HG03457 (cell line): ENCODE data around the gene IL1RL1.
A peak's percentile ranks its signal among the peaks of the same experiment; 100 is the strongest.

Experiments
- ATAC-seq: cut with Tn5 transposase; IDR thresholded peaks from one replicate; pipeline ENCODE4 v1.9.1; 2021; ENCODE audit warnings: moderate number of reproducible peaks; ENCODE audit not compliant: unreplicated experiment

The IL1RL1 gene

GRCh38 chr2:102366406-102367112 lies 55.2 kb downstream of the IL1RL1 start:
- ATAC-seq = peak; percentile 75

GRCh38 chr2:102367331-102367971 lies 56.1 kb downstream of the IL1RL1 start:
- peak; percentile 53 for ATAC-seq

- ATAC-seq = no peak
Measured at GRCh38 chr2:102368461-102369109, 57.2 kb downstream of the IL1RL1 start.

GRCh38 chr2:102369866-102370265 lies 58.5 kb downstream of the IL1RL1 start:
- no peak for ATAC-seq

GRCh38 chr2:102376052-102376591 lies 64.8 kb downstream of the IL1RL1 start:
- no peak for ATAC-seq

- ATAC-seq = no peak
Measured at GRCh38 chr2:102383722-102384121, 72.4 kb downstream of the IL1RL1 start.

- no peak for ATAC-seq
Measured at GRCh38 chr2:102385522-102385921, 74.2 kb downstream of the IL1RL1 start.

- ATAC-seq = no peak
Measured at GRCh38 chr2:102386004-102386403, 74.6 kb downstream of the IL1RL1 start.

GRCh38 chr2:102386867-102387541 lies 75.6 kb downstream of the IL1RL1 start:
- ATAC-seq = no peak

- no peak for ATAC-seq
Measured at GRCh38 chr2:102387763-102388546, 76.6 kb downstream of the IL1RL1 start.

GRCh38 chr2:102391565-102391964 lies 80.2 kb downstream of the IL1RL1 start:
- ATAC-seq = no peak

GRCh38 chr2:102392096-102392495 lies 80.7 kb downstream of the IL1RL1 start:
- ATAC-seq = no peak

- ATAC-seq = no peak
Measured at GRCh38 chr2:102392942-102393341, 81.6 kb downstream of the IL1RL1 start.

- no peak for ATAC-seq
Measured at GRCh38 chr2:102396012-102396411, 84.6 kb downstream of the IL1RL1 start.

- no peak for ATAC-seq
Measured at GRCh38 chr2:102397209-102397608, 85.8 kb downstream of the IL1RL1 start.

GRCh38 chr2:102399499-102400141 lies 88.3 kb downstream of the IL1RL1 start:
- ATAC-seq = no peak

GRCh38 chr2:102401456-102401855 lies 90.1 kb downstream of the IL1RL1 start:
- no peak for ATAC-seq
